ENCODE measurements around the gene ITGBL1. TPM values are rescaled to one million over a fixed set of nuclear protein-coding genes. Genes with fewer than 3 reads are reported as not detected.

Gene ITGBL1
- total RNA-seq, 1 donor from 2014 or later = 3.1 TPM

- no peak for DNase-seq
- peak; percentile 39 for ATAC-seq
- intact Hi-C loops (cut with micrococcal nuclease) = loop anchor here (10.0 kb wide), 1 partner anchor 613 kb away; no protein-coding TSS in a partner anchor
Observed at GRCh38 chr13:101757446-101758039, 305.1 kb downstream of the ITGBL1 start.

GRCh38 chr13:101763191-101763590, 310.7 kb downstream of the ITGBL1 start:
- ATAC-seq (no peak), DNase-seq (no peak)
- intact Hi-C loops (cut with micrococcal nuclease) = no loop called here

Other genes starting within 250 kb of the ITGBL1 start
- 7.9 TPM for gene NALCN, start 36.2 kb upstream of the ITGBL1 start, total RNA-seq

All from left ventricle myocardium superior (tissue), 1 donor.